Hepatocyte (in vitro differentiated cells): ENCODE measurements around the gene CCDC24. TPM values are rescaled to one million over a fixed set of nuclear protein-coding genes. Genes with fewer than 3 reads are reported as not detected.

Source experiments
- DNase-seq: peaks from one replicate; pipeline ENCODE4 v3.0.0-alpha.2; 2016; ENCODE audit warnings: low spot score
- H2AFZ ChIP-seq: fragments of 200-600 bp; sonication (generic); 2 replicates; pipeline ENCODE4 v1.6.0; 2016; ENCODE audit warnings: antibody characterized with exemption, mild to moderate bottlenecking
- H3K27ac ChIP-seq: fragments of 200-600 bp; sonication (generic); 2 replicates; pipeline ENCODE4 v1.5.1; 2016; ENCODE audit warnings: mild to moderate bottlenecking
- H3K27me3 ChIP-seq: fragments of 200-600 bp; sonication (generic); 2 replicates; pipeline ENCODE4 v1.6.1; 2016
- H3K36me3 ChIP-seq: fragments of 200-600 bp; sonication (generic); replicated peaks from 2 replicates; pipeline ENCODE4 v1.5.1; 2016; ENCODE audit warnings: low read depth; ENCODE audit not compliant: insufficient read depth
- H3K4me1 ChIP-seq: fragments of 200-600 bp; sonication (generic); 2 replicates; pipeline ENCODE4 v1.5.1; 2016; ENCODE audit warnings: mild to moderate bottlenecking, moderate library complexity; ENCODE audit not compliant: insufficient read depth
- H3K4me2 ChIP-seq: fragments of 200-600 bp; sonication (generic); 2 replicates; pipeline ENCODE4 v1.6.0; 2016
- H3K4me3 ChIP-seq: fragments of 200-600 bp; sonication (generic); 2 replicates; pipeline ENCODE4 v1.5.1; 2016; ENCODE audit warnings: mild to moderate bottlenecking
- H3K79me2 ChIP-seq: fragments of 200-600 bp; sonication (generic); 2 replicates; pipeline ENCODE4 v1.6.0; 2017; ENCODE audit warnings: mild to moderate bottlenecking
- H3K9me2 ChIP-seq: fragments of 200-600 bp; sonication (generic); replicated peaks from 2 replicates; pipeline ENCODE4 v1.6.0; 2017; ENCODE audit warnings: mild to moderate bottlenecking; ENCODE audit not compliant: insufficient read depth
- H3K9me3 ChIP-seq: fragments of 200-600 bp; sonication (generic); 2 replicates; pipeline ENCODE4 v1.5.1; 2016; ENCODE audit warnings: low read depth, mild to moderate bottlenecking
- H4K20me1 ChIP-seq: fragments of 200-600 bp; sonication (generic); 2 replicates; pipeline ENCODE4 v1.6.0; 2016; ENCODE audit warnings: mild to moderate bottlenecking; ENCODE audit not compliant: insufficient read depth, poor library complexity, severe bottlenecking
- CTCF ChIP-seq: fragments of 200-600 bp; sonication (generic); IDR thresholded peaks from 2 replicates; pipeline ENCODE4 v1.5.1; 2016; ENCODE audit warnings: antibody characterized with exemption, mild to moderate bottlenecking; ENCODE audit not compliant: poor library complexity
- EZH2 ChIP-seq: fragments of 200-600 bp; sonication (generic); IDR thresholded peaks from 2 replicates; pipeline ENCODE4 v1.6.1; 2016; ENCODE audit warnings: antibody characterized with exemption, mild to moderate bottlenecking, borderline replicate concordance
- EZH2phosphoT487 ChIP-seq: fragments of 200-600 bp; sonication (generic); IDR thresholded peaks from one replicate; pipeline ENCODE4 v1.6.1; 2018; ENCODE audit warnings: antibody characterized with exemption, mild to moderate bottlenecking, low read depth, moderate library complexity; ENCODE audit not compliant: unreplicated experiment, severe bottlenecking
- WGBS: methylation state at CpG from one replicate; pipeline ENCODE4 v1.1.6; 2016; ENCODE audit warnings: low lambda C conversion rate; ENCODE audit errors: missing lambda C conversion rate; 5-methylcytosine and 5-hydroxymethylcytosine counted together
- polyA plus RNA-seq: library from polyadenylated mRNA; unstranded; fragments of >200 nt; fragmentation: Nextera tagmentation; extraction: Ambion mirVana; gene quantifications from 2 replicates; pipeline ENCODE4 v1.2.1, GENCODE V29; 2016
- total RNA-seq: library from RNA; depleted of rRNA; stranded (reverse); fragments of >200 nt; gene quantifications from 2 replicates; pipeline ENCODE4 v1.2.3, GENCODE V29; 2014

Gene CCDC24
- total and polyA plus RNA-seq, 2 experiments from 2014 or later, result 13.2 to 23.7 TPM

- no peaks in the 10 kb centered on the region for H3K79me2 ChIP-seq
- no peaks in the 10 kb centered on the region for H3K4me1 ChIP-seq
- H3K9me3 ChIP-seq, result no peaks in the 10 kb centered on the region
- TF ChIP-seq EZH2 (no peak), EZH2phosphoT487 (no peak), CTCF (no peak)
- no peaks in the 10 kb centered on the region for H3K9me2 ChIP-seq
- no peaks in the 10 kb centered on the region for H4K20me1 ChIP-seq
- no peaks in the 10 kb centered on the region for H3K27me3 ChIP-seq
- H3K36me3 ChIP-seq, result no peaks in the 10 kb centered on the region
- no peak for DNase-seq
- H2AFZ ChIP-seq, result no peak overlapping the region
- no peak overlapping the region for H3K4me2 ChIP-seq
- no peak overlapping the region for H3K27ac ChIP-seq
- H3K4me3 ChIP-seq, result no peak overlapping the region
- WGBS, result 84% methylated on average over 13 of the region's 20 CpGs
Observed at GRCh38 chr1:44016041-44016889, 24.9 kb downstream of the CCDC24 start.

- Histone ChIP-seq H2AFZ (no peak overlapping the region), H3K36me3 (no peaks in the 10 kb centered on the region), H4K20me1 (no peaks in the 10 kb centered on the region), H3K4me2 (no peak overlapping the region), H3K79me2 (no peaks in the 10 kb centered on the region), H3K4me1 (no peaks in the 10 kb centered on the region), H3K4me3 (no peak overlapping the region), H3K9me2 (no peaks in the 10 kb centered on the region), H3K27ac (no peak overlapping the region), H3K9me3 (no peaks in the 10 kb centered on the region), H3K27me3 (no peaks in the 10 kb centered on the region)
- no peak for TF ChIP-seq EZH2phosphoT487
- no peak for TF ChIP-seq EZH2
- no peak for TF ChIP-seq CTCF
- DNase-seq, result no peak
- 88% methylated on average over 17 of the region's 20 CpGs for WGBS
Observed at GRCh38 chr1:44016890-44017400, 25.5 kb downstream of the CCDC24 start.

GRCh38 chr1:44019466-44019948, 28.1 kb downstream of the CCDC24 start:
- TF ChIP-seq EZH2phosphoT487 (no peak), EZH2 (no peak), CTCF (no peak)
- no peaks in the 10 kb centered on the region for H3K9me2 ChIP-seq
- no peaks in the 10 kb centered on the region for H3K27me3 ChIP-seq
- H3K9me3 ChIP-seq, result no peaks in the 10 kb centered on the region
- no peak overlapping the region for H3K4me3 ChIP-seq
- no peak overlapping the region for H3K27ac ChIP-seq
- no peak for DNase-seq
- H3K4me1 ChIP-seq, result no peaks in the 10 kb centered on the region
- no peak overlapping the region for H2AFZ ChIP-seq
- no peaks in the 10 kb centered on the region for H3K36me3 ChIP-seq
- H3K4me2 ChIP-seq, result no peak overlapping the region
- no peaks in the 10 kb centered on the region for H4K20me1 ChIP-seq
- no peaks in the 10 kb centered on the region for H3K79me2 ChIP-seq
- WGBS, result 91% methylated on average over 13 of the region's 13 CpGs
